RWPE2 (cell line): Measurements from ENCODE around the gene KCNQ1OT1.

Experiments used
- ATAC-seq: fragments of 200-7000 bp; cut with Tn5 transposase; 3 replicates; pipeline ENCODE4 v1.9.1; 2021; ENCODE audit warnings: low read depth
- DNase-seq: peaks from one replicate; pipeline ENCODE4 v3.0.0-alpha.2; 2020; ENCODE audit warnings: low spot score
- H3K27ac ChIP-seq: fragments of 450-650 bp; 2 replicates; pipeline ENCODE4 v1.5.1; 2017; ENCODE audit warnings: mild to moderate bottlenecking; ENCODE audit not compliant: poor library complexity, severe bottlenecking
- H3K27me3 ChIP-seq: fragments of 250-450 bp; sonication (Bioruptor Pico); 2 replicates; pipeline ENCODE4 v1.5.1; 2021; ENCODE audit warnings: mild to moderate bottlenecking, moderate library complexity; ENCODE audit not compliant: insufficient read depth, poor library complexity, severe bottlenecking
- H3K36me3 ChIP-seq: fragments of 250-450 bp; sonication (Bioruptor Pico); 2 replicates; pipeline ENCODE4 v1.5.1; 2020; ENCODE audit warnings: low read depth, mild to moderate bottlenecking, moderate library complexity
- H3K4me1 ChIP-seq: fragments of 250-450 bp; sonication (Bioruptor Pico); 2 replicates; pipeline ENCODE4 v1.5.1; 2021; ENCODE audit warnings: mild to moderate bottlenecking, moderate library complexity; ENCODE audit not compliant: insufficient read depth, poor library complexity, severe bottlenecking
- H3K4me3 ChIP-seq: fragments of 250-450 bp; sonication (Bioruptor Pico); 2 replicates; pipeline ENCODE4 v1.5.1; 2021; ENCODE audit warnings: mild to moderate bottlenecking, moderate library complexity; ENCODE audit not compliant: severe bottlenecking
- H3K9me3 ChIP-seq: fragments of 250-450 bp; sonication (Bioruptor Pico); 2 replicates; pipeline ENCODE4 v1.5.1; 2021; ENCODE audit warnings: mild to moderate bottlenecking, moderate library complexity; ENCODE audit not compliant: severe bottlenecking
- CTCF ChIP-seq: fragments of 450-650 bp; IDR thresholded peaks from one replicate; pipeline ENCODE4 v1.5.1; 2017; ENCODE audit warnings: mild to moderate bottlenecking, moderate library complexity; ENCODE audit not compliant: poor library complexity, severe bottlenecking

The KCNQ1OT1 gene

GRCh38 chr11:2631161-2631560 lies 68.6 kb downstream of the KCNQ1OT1 start:
- ATAC-seq = no peak
- H3K27ac ChIP-seq = no peak overlapping the region
- H3K4me3 ChIP-seq = no peak overlapping the region
- no peak for TF ChIP-seq CTCF
- no peaks in the 10 kb centered on the region for H3K4me1 ChIP-seq
- no peaks in the 10 kb centered on the region for H3K36me3 ChIP-seq
- H3K9me3 ChIP-seq = no peaks in the 10 kb centered on the region
- H3K27me3 ChIP-seq = peaks cover 7% of the 10 kb centered on the region
- no peak for DNase-seq

GRCh38 chr11:2630679-2631078 lies 69.1 kb downstream of the KCNQ1OT1 start:
- ATAC-seq = no peak
- no peak overlapping the region for H3K27ac ChIP-seq

GRCh38 chr11:2625183-2625582 lies 74.6 kb downstream of the KCNQ1OT1 start:
- Histone ChIP-seq H3K4me3 (no peak overlapping the region), H3K4me1 (peaks cover 2% of the 10 kb centered on the region), H3K36me3 (no peaks in the 10 kb centered on the region), H3K9me3 (no peaks in the 10 kb centered on the region), H3K27me3 (peaks cover 52% of the 10 kb centered on the region), H3K27ac (no peak overlapping the region)
- DNase-seq = no peak
- no peak for ATAC-seq
- no peak for TF ChIP-seq CTCF

More at GRCh38 chr11:2630679-2631078, 69.1 kb downstream of the KCNQ1OT1 start:
- DNase-seq = no peak
- no peaks in the 10 kb centered on the region for H3K4me1 ChIP-seq
- H3K4me3 ChIP-seq = no peak overlapping the region
- peaks cover 9% of the 10 kb centered on the region for H3K27me3 ChIP-seq
- H3K36me3 ChIP-seq = no peaks in the 10 kb centered on the region
- no peaks in the 10 kb centered on the region for H3K9me3 ChIP-seq
- TF ChIP-seq CTCF = no peak

- no peak overlapping the region for H3K27ac ChIP-seq
- H3K4me3 ChIP-seq = no peak overlapping the region
- ATAC-seq (no peak), DNase-seq (no peak)
- peaks cover 65% of the 10 kb centered on the region for H3K27me3 ChIP-seq
- H3K9me3 ChIP-seq = no peaks in the 10 kb centered on the region
- H3K4me1 ChIP-seq = peaks cover 2% of the 10 kb centered on the region
- no peak for TF ChIP-seq CTCF
- H3K36me3 ChIP-seq = no peaks in the 10 kb centered on the region
Observed at GRCh38 chr11:2621894-2622293, 77.9 kb downstream of the KCNQ1OT1 start.

GRCh38 chr11:2612884-2613571 lies 86.8 kb downstream of the KCNQ1OT1 start:
- TF ChIP-seq CTCF = no peak
- DNase-seq = no peak
- Histone ChIP-seq H3K36me3 (no peaks in the 10 kb centered on the region), H3K4me1 (no peaks in the 10 kb centered on the region), H3K9me3 (peaks cover 3% of the 10 kb centered on the region), H3K27ac (no peak overlapping the region), H3K4me3 (no peak overlapping the region), H3K27me3 (peaks cover 38% of the 10 kb centered on the region)
- ATAC-seq = no peak
